Activated CD8-positive, alpha-beta memory T cell treated with anti-CD3 and anti-CD28 coated beads for 1 hour (primary cell): Measurements from ENCODE around the gene DCAF5.

Experiments
- DNase-seq, 2 donors: peaks; one replicate each; pipeline ENCODE4 v3.0.0-alpha.2; 2020; ENCODE audit warnings: low read depth in 1 of 2; ENCODE audit errors: extremely low read depth in 1 of 2

Gene DCAF5

DNA sequence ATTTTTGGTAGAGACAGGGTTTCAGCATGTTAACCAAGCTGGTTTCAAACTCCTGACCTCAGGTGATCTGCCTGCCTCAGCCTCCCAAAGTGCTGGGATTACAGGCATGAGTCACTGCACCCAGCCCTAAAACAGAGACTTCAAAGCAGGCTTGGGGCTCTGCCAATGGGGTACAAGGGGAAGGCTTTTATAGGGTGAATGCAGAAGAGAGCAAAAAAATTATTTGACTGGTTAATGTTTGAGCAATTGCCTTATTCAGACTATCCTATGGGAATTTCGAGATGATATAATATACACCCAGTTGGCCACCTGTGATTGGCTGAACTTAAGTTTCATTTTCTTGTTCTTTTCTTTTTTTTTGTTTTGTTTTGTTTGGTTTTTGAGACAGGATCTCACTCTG, 142.3 kb downstream of the DCAF5 start:
- no peak for DNase-seq

GRCh38 chr14:69008421-69008884, 144.5 kb downstream of the DCAF5 start:
- DNase-seq, result no peak

- no peak for DNase-seq
These were observed 146.6 kb downstream of the DCAF5 start for GRCh38 chr14:69006346-69006745.

DNA sequence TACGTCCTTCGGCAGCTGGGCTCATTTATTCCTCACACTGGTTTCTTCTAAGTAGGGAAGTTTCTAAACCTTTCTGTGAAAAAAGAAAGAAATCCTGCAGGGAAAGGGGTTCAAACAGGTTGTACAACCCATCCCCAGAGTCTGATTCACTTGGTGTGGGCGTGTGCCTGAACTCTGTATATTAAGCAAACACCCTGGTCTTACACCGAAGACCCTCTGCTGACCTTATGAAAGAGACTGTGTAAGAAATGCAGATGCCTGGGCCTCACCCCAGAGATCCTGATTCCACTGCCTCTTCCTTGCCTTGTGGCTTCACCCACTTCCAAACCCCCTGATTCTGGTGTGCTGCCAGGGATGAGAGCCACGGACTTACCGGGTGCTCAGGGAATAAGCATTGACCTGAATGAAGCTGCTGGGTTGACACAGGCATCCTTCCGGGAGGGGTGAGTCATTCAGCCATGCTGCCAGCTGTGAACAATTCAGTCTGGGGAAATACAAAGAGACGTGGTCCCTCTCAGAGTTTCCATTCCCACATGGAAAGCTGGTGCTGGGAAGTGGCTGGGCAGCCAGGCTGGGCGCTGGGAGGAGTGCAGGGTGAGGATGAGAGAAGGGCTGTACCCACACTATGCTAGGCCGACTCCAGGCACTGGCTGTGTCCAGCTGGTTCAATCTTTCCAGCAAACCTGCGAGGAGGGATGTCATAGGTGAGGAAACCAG, 147.3 kb downstream of the DCAF5 start:
- DNase-seq, result no peak

DNA sequence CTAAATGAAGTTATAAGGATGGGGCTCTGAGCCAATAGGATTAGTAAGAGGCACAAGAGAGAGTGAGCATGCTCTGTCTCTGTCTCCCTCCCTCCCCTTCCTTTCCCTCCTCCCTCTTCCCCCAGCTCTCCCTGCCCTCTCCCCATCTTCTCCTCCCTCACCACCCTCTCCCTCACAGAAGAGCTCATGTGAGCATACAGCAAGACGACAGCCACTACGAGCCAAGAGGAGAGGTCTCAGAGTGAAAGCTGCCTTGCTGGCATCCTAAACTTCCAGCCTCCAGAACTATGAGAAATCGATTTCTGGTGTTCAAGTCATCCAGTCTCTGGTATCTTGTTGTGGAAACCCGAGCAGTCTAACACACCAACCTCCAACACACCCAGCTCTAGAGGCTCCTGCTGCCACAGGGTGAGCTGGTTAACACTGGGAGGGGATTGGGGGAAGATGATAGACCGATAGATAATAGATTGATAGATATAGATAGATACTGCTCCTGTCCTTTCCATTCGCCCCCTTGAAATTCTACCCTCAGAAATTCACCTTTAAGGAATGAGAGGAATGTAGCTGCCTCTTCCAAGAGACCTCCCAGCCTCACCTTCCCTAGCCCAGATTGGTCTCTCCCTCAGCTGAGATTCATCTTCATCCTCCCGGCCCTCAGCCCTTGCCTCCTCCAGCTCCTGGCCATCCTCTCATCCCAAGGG, 148.0 kb downstream of the DCAF5 start:
- no peak for DNase-seq

GRCh38 chr14:69003626-69004025, 149.3 kb downstream of the DCAF5 start:
- DNase-seq, result no peak

- DNase-seq, result no peak
These were observed 150.8 kb downstream of the DCAF5 start for GRCh38 chr14:69002069-69002468.

- DNase-seq, result no peak
These were observed 151.5 kb downstream of the DCAF5 start for GRCh38 chr14:69001375-69001774.
